Stimulated activated naive CD8-positive, alpha-beta T cell treated with anti-CD3 and anti-CD28 coated beads, Interleukin-15, Interleukin-2, amounts not matched to agents 100 ng/mL and 50 ng/mL, for 24 hours (primary cell): ENCODE data around the gene LARP6.
A peak's percentile ranks its signal among the peaks of the same experiment; 100 is the strongest.

Experiments used
- H3K27ac Mint-ChIP-seq: one replicate; pipeline ENCODE4 v1.8.0; 2021; ENCODE audit warnings: mild to moderate bottlenecking, mixed read lengths
- H3K27me3 Mint-ChIP-seq: one replicate; pipeline ENCODE4 v1.8.0; 2021; ENCODE audit warnings: mixed read lengths
- H3K36me3 Mint-ChIP-seq: one replicate; pipeline ENCODE4 v1.8.0; 2021; ENCODE audit warnings: low read depth, mixed read lengths
- H3K4me1 Mint-ChIP-seq: one replicate; pipeline ENCODE4 v1.8.0; 2021; ENCODE audit warnings: low read depth, mixed read lengths
- H3K4me3 Mint-ChIP-seq: one replicate; pipeline ENCODE4 v1.8.0; 2021; ENCODE audit warnings: mild to moderate bottlenecking, mixed read lengths
- H3K9me3 Mint-ChIP-seq: one replicate; pipeline ENCODE4 v1.8.0; 2021; ENCODE audit warnings: mixed read lengths

The LARP6 gene

GRCh38 chr15:70852501-70853317 is 1.2 kb downstream of the LARP6 start:
- H3K27me3 Mint-ChIP-seq, result peaks cover 69% of the 10 kb centered on the region
- no peak overlapping the region for H3K27ac Mint-ChIP-seq
- no peaks in the 10 kb centered on the region for H3K9me3 Mint-ChIP-seq
- no peaks in the 10 kb centered on the region for H3K36me3 Mint-ChIP-seq
- H3K4me1 Mint-ChIP-seq, result peaks cover 6% of the 10 kb centered on the region
- peak overlapping the region; percentile 48 for H3K4me3 Mint-ChIP-seq

GRCh38 chr15:70851889-70852288 is 2.1 kb downstream of the LARP6 start:
- no peaks in the 10 kb centered on the region for H3K9me3 Mint-ChIP-seq
- peaks cover 70% of the 10 kb centered on the region for H3K27me3 Mint-ChIP-seq
- peaks cover 6% of the 10 kb centered on the region for H3K4me1 Mint-ChIP-seq
- H3K27ac Mint-ChIP-seq, result no peak overlapping the region
- H3K4me3 Mint-ChIP-seq, result no peak overlapping the region
- no peaks in the 10 kb centered on the region for H3K36me3 Mint-ChIP-seq

GRCh38 chr15:70845602-70846360 is 8.2 kb downstream of the LARP6 start:
- peaks cover 29% of the 10 kb centered on the region for H3K27me3 Mint-ChIP-seq
- H3K4me1 Mint-ChIP-seq, result no peaks in the 10 kb centered on the region
- no peak overlapping the region for H3K27ac Mint-ChIP-seq

GRCh38 chr15:70837476-70837875 is 16.5 kb downstream of the LARP6 start:
- Mint-ChIP-seq H3K27me3 (no peaks in the 10 kb centered on the region), H3K9me3 (no peaks in the 10 kb centered on the region), H3K36me3 (no peaks in the 10 kb centered on the region), H3K27ac (no peak overlapping the region), H3K4me1 (no peaks in the 10 kb centered on the region), H3K4me3 (no peak overlapping the region)

More at GRCh38 chr15:70845602-70846360, 8.2 kb downstream of the LARP6 start:
- no peak overlapping the region for H3K4me3 Mint-ChIP-seq
- no peaks in the 10 kb centered on the region for H3K36me3 Mint-ChIP-seq
- H3K9me3 Mint-ChIP-seq, result no peaks in the 10 kb centered on the region

GRCh38 chr15:70835841-70836240 is 18.1 kb downstream of the LARP6 start:
- no peaks in the 10 kb centered on the region for H3K27me3 Mint-ChIP-seq
- no peaks in the 10 kb centered on the region for H3K36me3 Mint-ChIP-seq
- no peak overlapping the region for H3K27ac Mint-ChIP-seq
- no peaks in the 10 kb centered on the region for H3K9me3 Mint-ChIP-seq
- no peak overlapping the region for H3K4me3 Mint-ChIP-seq
- H3K4me1 Mint-ChIP-seq, result no peaks in the 10 kb centered on the region

- H3K4me3 Mint-ChIP-seq, result no peak overlapping the region
- H3K36me3 Mint-ChIP-seq, result no peaks in the 10 kb centered on the region
- H3K9me3 Mint-ChIP-seq, result no peaks in the 10 kb centered on the region
- H3K27ac Mint-ChIP-seq, result no peak overlapping the region
- no peaks in the 10 kb centered on the region for H3K27me3 Mint-ChIP-seq
- H3K4me1 Mint-ChIP-seq, result no peaks in the 10 kb centered on the region
Observed at GRCh38 chr15:70835415-70835814, 18.5 kb downstream of the LARP6 start.

- H3K4me3 Mint-ChIP-seq, result no peak overlapping the region
- H3K36me3 Mint-ChIP-seq, result no peaks in the 10 kb centered on the region
- no peaks in the 10 kb centered on the region for H3K9me3 Mint-ChIP-seq
- no peaks in the 10 kb centered on the region for H3K27me3 Mint-ChIP-seq
- no peaks in the 10 kb centered on the region for H3K4me1 Mint-ChIP-seq
- no peak overlapping the region for H3K27ac Mint-ChIP-seq
Observed at GRCh38 chr15:70834999-70835398, 19.0 kb downstream of the LARP6 start.

- H3K27me3 Mint-ChIP-seq, result peaks cover 5% of the 10 kb centered on the region
- H3K9me3 Mint-ChIP-seq, result no peaks in the 10 kb centered on the region
- no peaks in the 10 kb centered on the region for H3K36me3 Mint-ChIP-seq
- no peak overlapping the region for H3K4me3 Mint-ChIP-seq
- H3K27ac Mint-ChIP-seq, result no peak overlapping the region
- no peaks in the 10 kb centered on the region for H3K4me1 Mint-ChIP-seq
Observed at GRCh38 chr15:70833861-70834765, 19.8 kb downstream of the LARP6 start.

- Mint-ChIP-seq H3K27ac (no peak overlapping the region), H3K27me3 (peaks cover 5% of the 10 kb centered on the region), H3K4me3 (no peak overlapping the region), H3K9me3 (no peaks in the 10 kb centered on the region), H3K36me3 (no peaks in the 10 kb centered on the region), H3K4me1 (no peaks in the 10 kb centered on the region)
Observed at GRCh38 chr15:70833422-70833821, 20.5 kb downstream of the LARP6 start.

GRCh38 chr15:70832176-70832575 is 21.8 kb downstream of the LARP6 start:
- Mint-ChIP-seq H3K36me3 (no peaks in the 10 kb centered on the region), H3K9me3 (no peaks in the 10 kb centered on the region), H3K4me1 (no peaks in the 10 kb centered on the region), H3K4me3 (no peak overlapping the region), H3K27ac (no peak overlapping the region), H3K27me3 (peaks cover 5% of the 10 kb centered on the region)

GRCh38 chr15:70831094-70831911 is 22.7 kb downstream of the LARP6 start:
- Mint-ChIP-seq H3K4me1 (no peaks in the 10 kb centered on the region), H3K27me3 (peaks cover 9% of the 10 kb centered on the region), H3K9me3 (no peaks in the 10 kb centered on the region), H3K4me3 (no peak overlapping the region), H3K36me3 (no peaks in the 10 kb centered on the region), H3K27ac (no peak overlapping the region)

GRCh38 chr15:70830615-70831014 is 23.3 kb downstream of the LARP6 start:
- no peaks in the 10 kb centered on the region for H3K36me3 Mint-ChIP-seq
- H3K27me3 Mint-ChIP-seq, result peaks cover 9% of the 10 kb centered on the region
- no peak overlapping the region for H3K27ac Mint-ChIP-seq
- no peak overlapping the region for H3K4me3 Mint-ChIP-seq
- H3K4me1 Mint-ChIP-seq, result no peaks in the 10 kb centered on the region
- H3K9me3 Mint-ChIP-seq, result no peaks in the 10 kb centered on the region

GRCh38 chr15:70829371-70830166 is 24.4 kb downstream of the LARP6 start:
- Mint-ChIP-seq H3K27ac (no peak overlapping the region), H3K27me3 (peaks cover 15% of the 10 kb centered on the region), H3K9me3 (no peaks in the 10 kb centered on the region), H3K4me3 (no peak overlapping the region), H3K4me1 (no peaks in the 10 kb centered on the region), H3K36me3 (no peaks in the 10 kb centered on the region)
